PC-3 (cell line): ENCODE data around the gene OGA.
A peak's percentile ranks its signal among the peaks of the same experiment; 100 is the strongest.

Experiments used
- CTCF ChIP-seq: fragments of 300-600 bp; sonication (generic); conservative IDR thresholded peaks from 2 replicates; pipeline ENCODE4 v1.5.1; 2017; ENCODE audit warnings: antibody characterized with exemption, low read depth, mild to moderate bottlenecking, low read length
- EZH2 ChIP-seq: fragments of 300-600 bp; sonication (generic); IDR thresholded peaks from one replicate; pipeline ENCODE4 v1.6.1; 2017; ENCODE audit warnings: antibody characterized with exemption, mild to moderate bottlenecking, low read length; ENCODE audit not compliant: unreplicated experiment
- EZH2phosphoT487 ChIP-seq: fragments of 300-600 bp; sonication (generic); IDR thresholded peaks from 2 replicates; pipeline ENCODE4 v1.6.1; 2018; ENCODE audit warnings: mild to moderate bottlenecking, antibody characterized with exemption, low read length, borderline replicate concordance

- TF ChIP-seq CTCF (peak; percentile 26; the same call in 1 of the 2 replicates), EZH2 (no peak), EZH2phosphoT487 (no peak)
These were observed 25.1 kb upstream of the OGA start, which contains the start of gene KCNIP2 for GRCh38 chr10:101843032-101844021.
